Measurements from ENCODE around the gene SNED1. TPM values are rescaled to one million over a fixed set of nuclear protein-coding genes. Genes with fewer than 3 reads are reported as not detected.

Gene SNED1
- total RNA-seq, 1 donor from 2014 or later, result 4.7 TPM

- no peaks in the 10 kb centered on the region for H3K27me3 ChIP-seq (ENCODE audit: control insufficient read depth in 3 of 3, insufficient read depth in 3 of 3, low read length in 3 of 3)
- no peaks in the 10 kb centered on the region for H3K9me3 ChIP-seq (ENCODE audit: control insufficient read depth in 3 of 3, low read length in 3 of 3)
- H3K4me3 ChIP-seq (ENCODE audit: low read length in 3 of 3), result no peak overlapping the region
- H3K36me3 ChIP-seq (ENCODE audit: control insufficient read depth in 3 of 3, insufficient read depth in 3 of 3, low read length in 3 of 3), result peaks cover 0 to 2% (median 0%) of the 10 kb centered on the region in 3 donors
- no peak overlapping the region for H3K27ac ChIP-seq (ENCODE audit: low read depth, low read length)
- H3K9ac ChIP-seq (ENCODE audit: low read depth in 1 of 3, low read length in 3 of 3), result no peak overlapping the region
- no peaks in the 10 kb centered on the region for H3K4me1 ChIP-seq (ENCODE audit: control insufficient read depth in 3 of 3, insufficient read depth in 3 of 3, low read length in 3 of 3)
These were observed 116.9 kb downstream of the SNED1 start for GRCh38 chr2:241115361-241115760.

- Histone ChIP-seq H3K4me3 (ENCODE audit: low read length in 3 of 3) (no peak overlapping the region), H3K36me3 (ENCODE audit: control insufficient read depth in 3 of 3, insufficient read depth in 3 of 3, low read length in 3 of 3) (peaks cover 0 to 3% (median 2%) of the 10 kb centered on the region in 3 donors), H3K27ac (ENCODE audit: low read depth, low read length) (no peak overlapping the region), H3K4me1 (ENCODE audit: control insufficient read depth in 3 of 3, insufficient read depth in 3 of 3, low read length in 3 of 3) (no peaks in the 10 kb centered on the region), H3K9ac (ENCODE audit: low read depth in 1 of 3, low read length in 3 of 3) (no peak overlapping the region), H3K27me3 (ENCODE audit: control insufficient read depth in 3 of 3, insufficient read depth in 3 of 3, low read length in 3 of 3) (no peaks in the 10 kb centered on the region), H3K9me3 (ENCODE audit: control insufficient read depth in 3 of 3, low read length in 3 of 3) (no peaks in the 10 kb centered on the region)
These were observed 118.5 kb downstream of the SNED1 start for GRCh38 chr2:241116606-241117560.

GRCh38 chr2:241118737-241119505, 120.5 kb downstream of the SNED1 start:
- no peak overlapping the region for H3K27ac ChIP-seq (ENCODE audit: low read depth, low read length)
- no peaks in the 10 kb centered on the region for H3K9me3 ChIP-seq (ENCODE audit: control insufficient read depth in 3 of 3, low read length in 3 of 3)
- no peaks in the 10 kb centered on the region for H3K4me1 ChIP-seq (ENCODE audit: control insufficient read depth in 3 of 3, insufficient read depth in 3 of 3, low read length in 3 of 3)
- H3K36me3 ChIP-seq (ENCODE audit: control insufficient read depth in 3 of 3, insufficient read depth in 3 of 3, low read length in 3 of 3), result peaks cover 0 to 3% (median 0%) of the 10 kb centered on the region in 3 donors
- H3K27me3 ChIP-seq (ENCODE audit: control insufficient read depth in 3 of 3, insufficient read depth in 3 of 3, low read length in 3 of 3), result no peaks in the 10 kb centered on the region
- H3K4me3 ChIP-seq (ENCODE audit: low read length in 3 of 3), result no peak overlapping the region
- no peak overlapping the region for H3K9ac ChIP-seq (ENCODE audit: low read depth in 1 of 3, low read length in 3 of 3)

- Histone ChIP-seq H3K9ac (ENCODE audit: low read depth in 1 of 3, low read length in 3 of 3) (no peak overlapping the region), H3K4me1 (ENCODE audit: control insufficient read depth in 3 of 3, insufficient read depth in 3 of 3, low read length in 3 of 3) (no peaks in the 10 kb centered on the region)
These were observed 122.0 kb downstream of the SNED1 start for GRCh38 chr2:241120440-241120839.

GRCh38 chr2:241121008-241121407, 122.6 kb downstream of the SNED1 start:
- H3K4me1 ChIP-seq (ENCODE audit: control insufficient read depth in 3 of 3, insufficient read depth in 3 of 3, low read length in 3 of 3), result no peaks in the 10 kb centered on the region
- no peak overlapping the region for H3K4me3 ChIP-seq (ENCODE audit: low read length in 3 of 3)
- no peaks in the 10 kb centered on the region for H3K27me3 ChIP-seq (ENCODE audit: control insufficient read depth in 3 of 3, insufficient read depth in 3 of 3, low read length in 3 of 3)
- H3K27ac ChIP-seq (ENCODE audit: low read depth, low read length), result no peak overlapping the region
- no peak overlapping the region for H3K9ac ChIP-seq (ENCODE audit: low read depth in 1 of 3, low read length in 3 of 3)
- peaks cover 0 to 3% (median 0%) of the 10 kb centered on the region in 3 donors for H3K36me3 ChIP-seq (ENCODE audit: control insufficient read depth in 3 of 3, insufficient read depth in 3 of 3, low read length in 3 of 3)
- H3K9me3 ChIP-seq (ENCODE audit: control insufficient read depth in 3 of 3, low read length in 3 of 3), result no peaks in the 10 kb centered on the region

More at GRCh38 chr2:241120440-241120839, 122.0 kb downstream of the SNED1 start:
- Histone ChIP-seq H3K9me3 (ENCODE audit: control insufficient read depth in 3 of 3, low read length in 3 of 3) (no peaks in the 10 kb centered on the region), H3K27me3 (ENCODE audit: control insufficient read depth in 3 of 3, insufficient read depth in 3 of 3, low read length in 3 of 3) (no peaks in the 10 kb centered on the region), H3K4me3 (ENCODE audit: low read length in 3 of 3) (no peak overlapping the region), H3K27ac (ENCODE audit: low read depth, low read length) (no peak overlapping the region), H3K36me3 (ENCODE audit: control insufficient read depth in 3 of 3, insufficient read depth in 3 of 3, low read length in 3 of 3) (peaks cover 0 to 3% (median 0%) of the 10 kb centered on the region in 3 donors)

GRCh38 chr2:241122376-241123002, 124.1 kb downstream of the SNED1 start:
- Histone ChIP-seq H3K36me3 (ENCODE audit: control insufficient read depth in 3 of 3, insufficient read depth in 3 of 3, low read length in 3 of 3) (peaks cover 0 to 3% (median 0%) of the 10 kb centered on the region in 3 donors), H3K9me3 (ENCODE audit: control insufficient read depth in 3 of 3, low read length in 3 of 3) (no peaks in the 10 kb centered on the region), H3K9ac (ENCODE audit: low read depth in 1 of 3, low read length in 3 of 3) (no peak overlapping the region), H3K27me3 (ENCODE audit: control insufficient read depth in 3 of 3, insufficient read depth in 3 of 3, low read length in 3 of 3) (no peaks in the 10 kb centered on the region), H3K4me1 (ENCODE audit: control insufficient read depth in 3 of 3, insufficient read depth in 3 of 3, low read length in 3 of 3) (no peaks in the 10 kb centered on the region), H3K4me3 (ENCODE audit: low read length in 3 of 3) (no peak overlapping the region), H3K27ac (ENCODE audit: low read depth, low read length) (no peak overlapping the region)

- no peak overlapping the region for H3K9ac ChIP-seq (ENCODE audit: low read depth in 1 of 3, low read length in 3 of 3)
- no peak overlapping the region for H3K27ac ChIP-seq (ENCODE audit: low read depth, low read length)
- H3K27me3 ChIP-seq (ENCODE audit: control insufficient read depth in 3 of 3, insufficient read depth in 3 of 3, low read length in 3 of 3), result no peaks in the 10 kb centered on the region
- H3K4me1 ChIP-seq (ENCODE audit: control insufficient read depth in 3 of 3, insufficient read depth in 3 of 3, low read length in 3 of 3), result no peaks in the 10 kb centered on the region
- no peak overlapping the region for H3K4me3 ChIP-seq (ENCODE audit: low read length in 3 of 3)
- H3K9me3 ChIP-seq (ENCODE audit: control insufficient read depth in 3 of 3, low read length in 3 of 3), result no peaks in the 10 kb centered on the region
- peaks cover 0 to 3% (median 0%) of the 10 kb centered on the region in 3 donors for H3K36me3 ChIP-seq (ENCODE audit: control insufficient read depth in 3 of 3, insufficient read depth in 3 of 3, low read length in 3 of 3)
These were observed 125.6 kb downstream of the SNED1 start for GRCh38 chr2:241123816-241124536.

- Histone ChIP-seq H3K4me1 (ENCODE audit: control insufficient read depth in 3 of 3, insufficient read depth in 3 of 3, low read length in 3 of 3) (no peaks in the 10 kb centered on the region), H3K9ac (ENCODE audit: low read depth in 1 of 3, low read length in 3 of 3) (no peak overlapping the region), H3K4me3 (ENCODE audit: low read length in 3 of 3) (no peak overlapping the region), H3K27me3 (ENCODE audit: control insufficient read depth in 3 of 3, insufficient read depth in 3 of 3, low read length in 3 of 3) (no peaks in the 10 kb centered on the region), H3K27ac (ENCODE audit: low read depth, low read length) (no peak overlapping the region), H3K9me3 (ENCODE audit: control insufficient read depth in 3 of 3, low read length in 3 of 3) (no peaks in the 10 kb centered on the region), H3K36me3 (ENCODE audit: control insufficient read depth in 3 of 3, insufficient read depth in 3 of 3, low read length in 3 of 3) (peaks cover 0 to 3% (median 0%) of the 10 kb centered on the region in 3 donors)
These were observed 127.2 kb downstream of the SNED1 start for GRCh38 chr2:241125626-241126025.

- Histone ChIP-seq H3K9ac (ENCODE audit: low read depth in 1 of 3, low read length in 3 of 3) (no peak overlapping the region), H3K27me3 (ENCODE audit: control insufficient read depth in 3 of 3, insufficient read depth in 3 of 3, low read length in 3 of 3) (no peaks in the 10 kb centered on the region), H3K27ac (ENCODE audit: low read depth, low read length) (no peak overlapping the region), H3K36me3 (ENCODE audit: control insufficient read depth in 3 of 3, insufficient read depth in 3 of 3, low read length in 3 of 3) (no peaks in the 10 kb centered on the region), H3K4me1 (ENCODE audit: control insufficient read depth in 3 of 3, insufficient read depth in 3 of 3, low read length in 3 of 3) (no peaks in the 10 kb centered on the region), H3K9me3 (ENCODE audit: control insufficient read depth in 3 of 3, low read length in 3 of 3) (no peaks in the 10 kb centered on the region), H3K4me3 (ENCODE audit: low read length in 3 of 3) (no peak overlapping the region)
These were observed 127.8 kb downstream of the SNED1 start for GRCh38 chr2:241126201-241126611.
